ENCODE data around the gene ZMYND12.
"Not testable (repeated sequence)": the region's sequence is repeated elsewhere in the genome, so short reads cannot be mapped to it uniquely, and the experiment has no call there.

ZMYND12 gene

GRCh38 chr1:42456010-42456753 lies at the start of gene ZMYND12, which contains the start of gene PPCS:
Gene ZMYND12 (minus strand): TSS chr1:42456022. CDS start chr1:42455997, 25 bp downstream.
Gene PPCS (plus strand): TSS chr1:42456543. CDS start chr1:42456566, 23 bp downstream.
- peak; percentile 100 for DNase-seq

- no peak for DNase-seq
These were observed 48.8 kb upstream of the ZMYND12 start for GRCh38 chr1:42504535-42505128.

- DNase-seq = not testable (repeated sequence)
These were observed 46.2 kb upstream of the ZMYND12 start for GRCh38 chr1:42502031-42502430.

- DNase-seq = no peak
These were observed 34.4 kb upstream of the ZMYND12 start for GRCh38 chr1:42490237-42490636.

- DNase-seq = no peak
These were observed 28.6 kb upstream of the ZMYND12 start for GRCh38 chr1:42484382-42484781.

GRCh38 chr1:42482635-42483153 lies 26.9 kb upstream of the ZMYND12 start:
- no peak for DNase-seq

GRCh38 chr1:42480921-42481320 lies 25.1 kb upstream of the ZMYND12 start:
- no peak for DNase-seq

- no peak for DNase-seq
These were observed 23.8 kb upstream of the ZMYND12 start for GRCh38 chr1:42479621-42480020.

- no peak for DNase-seq
These were observed 22.0 kb upstream of the ZMYND12 start for GRCh38 chr1:42477775-42478174.

GRCh38 chr1:42477354-42477753 lies 21.5 kb upstream of the ZMYND12 start:
- not testable (repeated sequence) for DNase-seq

- DNase-seq = no peak
These were observed 20.8 kb upstream of the ZMYND12 start for GRCh38 chr1:42476605-42477004.

- DNase-seq = no peak
These were observed 13.9 kb upstream of the ZMYND12 start for GRCh38 chr1:42469727-42470126.

- DNase-seq = no peak
These were observed 10.2 kb upstream of the ZMYND12 start for GRCh38 chr1:42466030-42466429.

- DNase-seq = peak; percentile 99
These were observed 8.1 kb upstream of the ZMYND12 start for GRCh38 chr1:42463921-42464320.

- DNase-seq = peak; percentile 100
These were observed 7.3 kb upstream of the ZMYND12 start, which contains the start of gene CCDC30 for GRCh38 chr1:42462828-42463763. Gene CCDC30 (plus strand): TSS chr1:42463286. CDS start chr1:42480552, 17,266 bp downstream.

- DNase-seq = no peak
These were observed 5.4 kb upstream of the ZMYND12 start for GRCh38 chr1:42461196-42461595.

- DNase-seq = peak; percentile 99
These were observed 900 bp upstream of the ZMYND12 start for GRCh38 chr1:42456754-42457089.

- no peak for DNase-seq
These were observed 1.4 kb downstream of the ZMYND12 start for GRCh38 chr1:42454403-42454802.

GRCh38 chr1:42453386-42453785 lies 2.4 kb downstream of the ZMYND12 start:
- DNase-seq = no peak

GRCh38 chr1:42450061-42450460 lies 5.8 kb downstream of the ZMYND12 start:
- DNase-seq = no peak

GRCh38 chr1:42449256-42449655 lies 6.6 kb downstream of the ZMYND12 start:
- no peak for DNase-seq

- no peak for DNase-seq
These were observed 13.2 kb downstream of the ZMYND12 start for GRCh38 chr1:42442662-42443061.

GRCh38 chr1:42439940-42440339 lies 15.9 kb downstream of the ZMYND12 start:
- DNase-seq = no peak
